GM12878 (cell line): Measurements from ENCODE around the gene DNAJB11. TPM values are rescaled to one million over a fixed set of nuclear protein-coding genes. Genes with fewer than 3 reads are reported as not detected.

ENCODE experiments used
- ATAC-seq: fragments of 200-7000 bp; cut with Tn5 transposase; 3 replicates; pipeline ENCODE4 v1.9.1; 2020; ENCODE audit warnings: mild to moderate bottlenecking, moderate library complexity
- BruUV-seq: library from RNA; stranded (reverse); fragments of 400-500 nt; replicated peaks from 2 replicates; lab custom pipeline; 2021; lab: Mats Ljungman, UMichigan
- CTCF ChIA-PET: fragments of 300-600 bp; sonication (Branson Sonifier 250); formaldehyde crosslinking; extraction: SDS; loops from one replicate; lab custom pipeline; 2021; ENCODE audit warnings: inconsistent platforms; lab: Yijun Ruan, JAX
- POLR2A ChIA-PET: fragments of 350-600 bp; formaldehyde crosslinking; extraction: SDS; loops from one replicate; lab custom pipeline; 2021; ENCODE audit warnings: inconsistent platforms; lab: Charles Lee
- RAD21 ChIA-PET: fragments of 300-600 bp; sonication (Branson Sonifier 250); formaldehyde crosslinking; loops from one replicate; lab custom pipeline; 2023; ENCODE audit warnings: antibody characterized with exemption; ENCODE audit not compliant: unreplicated experiment; lab: Charles Lee
- SMC1A ChIA-PET: fragments of 300-600 bp; sonication (Branson Sonifier 250); formaldehyde crosslinking; loops from one replicate; lab custom pipeline; 2023; ENCODE audit not compliant: unreplicated experiment, uncharacterized antibody; lab: Charles Lee
- DNase-seq: peaks from one replicate; pipeline ENCODE4 v3.0.0-alpha.2; 2011; ENCODE audit warnings: low read depth, low spot score
- FAIRE-seq: peaks from 3 replicates; lab custom pipeline; 2011; peaks lifted over from hg19 to GRCh38; lab: Jason Lieb, UNC
- H2AFZ ChIP-seq: 2 replicates; pipeline ENCODE4 v1.6.0; 2011; ENCODE audit warnings: low read depth, low read length, control low read depth; ENCODE audit not compliant: control insufficient read depth
- H3K27ac ChIP-seq: 2 replicates; pipeline ENCODE4 v1.5.1; 2011; ENCODE audit warnings: control low read depth; ENCODE audit not compliant: control insufficient read depth, insufficient read depth
- H3K27me3 ChIP-seq, 2 experiments: replicated peaks in 1 of 2; 2 replicates each; pipeline versions ENCODE4 v1.6.0 to v1.6.1; 2011; ENCODE audit warnings: low read length in 1 of 2; ENCODE audit not compliant: control insufficient read depth in 2 of 2, insufficient read depth in 2 of 2
- H3K36me3 ChIP-seq, 2 experiments: 2 replicates each; pipeline ENCODE4 v1.5.1; 2011; ENCODE audit warnings: low read length in 1 of 2; ENCODE audit not compliant: control insufficient read depth in 2 of 2, insufficient read depth in 2 of 2
- H3K4me1 ChIP-seq: 2 replicates; pipeline ENCODE4 v1.6.1; 2011; ENCODE audit warnings: mild to moderate bottlenecking, low read length, moderate library complexity, mixed read lengths; ENCODE audit not compliant: control insufficient read depth, insufficient read depth
- H3K4me2 ChIP-seq: 2 replicates; pipeline ENCODE4 v1.6.0; 2011; ENCODE audit warnings: control low read depth; ENCODE audit not compliant: control insufficient read depth, insufficient read depth
- H3K4me3 ChIP-seq: fragments of 200-600 bp; sonication (generic); 2 replicates; pipeline ENCODE4 v1.5.1; 2016
- H3K79me2 ChIP-seq: 2 replicates; pipeline ENCODE4 v1.6.0; 2011; ENCODE audit warnings: low read length; ENCODE audit not compliant: control insufficient read depth, insufficient read depth
- H3K9ac ChIP-seq: 2 replicates; pipeline ENCODE4 v1.8.0; 2011; ENCODE audit warnings: low read length, control low read depth, mixed read lengths; ENCODE audit not compliant: control insufficient read depth, insufficient read depth
- H3K9me3 ChIP-seq: replicated peaks from 3 replicates; pipeline ENCODE4 v1.5.1; 2011; ENCODE audit warnings: mild to moderate bottlenecking, low read length; ENCODE audit not compliant: control insufficient read depth, insufficient read depth
- H4K20me1 ChIP-seq: 2 replicates; pipeline ENCODE4 v1.6.0; 2011; ENCODE audit not compliant: control insufficient read depth, insufficient read depth
- RAD21 ChIP-seq: IDR thresholded peaks from 2 replicates; pipeline ENCODE4 v1.6.1; 2011; ENCODE audit warnings: mild to moderate bottlenecking, low read depth, low read length, moderate library complexity; ENCODE audit not compliant: insufficient read depth
- SPI1 ChIP-seq: IDR thresholded peaks from 2 replicates; pipeline ENCODE4 v1.6.1; 2011; ENCODE audit warnings: low read depth, mild to moderate bottlenecking, low read length, moderate library complexity, borderline replicate concordance; ENCODE audit not compliant: insufficient read depth
- WGBS: methylation state at CpG from one replicate; pipeline ENCODE4 v1.1.6; 2016; ENCODE audit warnings: low lambda C conversion rate; ENCODE audit not compliant: insufficient replicate concordance, insufficient coverage; ENCODE audit errors: missing lambda C conversion rate; 5-methylcytosine and 5-hydroxymethylcytosine counted together
- in situ Hi-C: fragments of 300-500 bp; cut with MboI; formaldehyde crosslinking; loops from 9 replicates; pipeline ENCODE4 v1.14.3; 2018; ENCODE audit warnings: mixed read lengths
- intact Hi-C: fragments of 100-400 bp; cut with micrococcal nuclease; formaldehyde crosslinking; loops from one replicate; pipeline ENCODE4 v1.14.2; 2022; ENCODE audit not compliant: unreplicated experiment
- polyA plus RNA-seq, 11 experiments: library from polyadenylated mRNA; depleted of rRNA in 4 of 11; unstranded in 6 of 11; stranded (reverse) in 5 of 11; fragments of >200 nt; fragmentation: Nextera tagmentation in 4 of 11; fragmentation: Illumina TruSeq in 1 of 11; extraction: Ambion mirVana in 4 of 11; extraction: Trizol in 1 of 11; gene quantifications; 1 replicate in 1 of 11; 2 replicates in 10 of 11; pipeline versions ENCODE4 v1.2.1 to v1.2.3, GENCODE V29; 2011 to 2016; ENCODE audit warnings: inconsistent platforms in 2 of 11, missing spikeins in 2 of 11, low read depth in 1 of 11
- total RNA-seq, 4 experiments: library from RNA; depleted of rRNA in 3 of 4; stranded (reverse); fragments of >200 nt in 3 of 4; fragmentation: Illumina TruSeq in 1 of 4; extraction: Trizol in 1 of 4; gene quantifications; 2 replicates each; pipeline versions ENCODE4 v1.2.1 to v1.2.3, GENCODE V29; 2013 to 2021
- TF ChIP-seq, protein P1 (sequence below): fragments of 450-650 bp; IDR thresholded peaks from 2 replicates; pipeline ENCODE4 v1.6.1; 2017; ENCODE audit warnings: antibody characterized with exemption, mild to moderate bottlenecking, moderate library complexity

DNAJB11 gene
- total and polyA plus RNA-seq, 10 of the 15 experiments (the other 5 are each of a cell fraction or from before 2014, with no cell fraction given) = 16.2 to 135 (median 57.8) TPM

DNA sequence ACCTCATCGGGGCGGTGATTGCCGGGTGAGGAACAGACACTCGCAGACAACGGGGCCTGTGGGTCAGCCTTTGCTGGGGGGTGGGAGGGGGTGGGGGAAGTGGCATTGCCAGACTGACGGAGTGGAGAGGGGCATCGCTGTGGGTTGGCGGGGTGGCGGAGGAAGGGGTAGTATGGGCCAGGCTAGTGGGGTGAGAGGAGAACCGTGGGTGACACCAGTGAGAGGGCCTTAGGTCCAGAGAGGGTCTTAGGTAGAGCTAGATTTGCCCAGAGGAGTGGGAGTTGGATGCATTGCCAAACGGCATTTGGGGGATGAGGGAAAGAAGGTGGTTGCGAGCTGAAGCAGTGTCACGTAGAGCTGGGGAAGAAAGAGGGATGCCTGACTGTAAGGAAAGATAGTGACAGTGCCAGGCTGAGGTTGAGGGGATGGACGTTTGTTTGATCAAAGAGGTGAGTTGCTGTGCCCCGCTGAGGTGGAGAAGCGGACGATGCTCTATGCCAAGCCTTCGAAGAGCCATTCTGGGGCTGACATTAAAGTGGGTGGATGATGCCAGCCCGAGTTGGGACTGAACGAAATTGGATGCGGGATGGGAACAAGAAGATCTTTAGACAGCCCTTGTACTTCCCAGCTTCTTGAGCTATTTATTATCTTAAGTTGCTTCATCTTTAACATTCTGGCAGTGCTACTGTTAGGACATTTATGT lies 572 bp downstream of the DNAJB11 start (continued):
- no peak for TF ChIP-seq RAD21

DNA sequence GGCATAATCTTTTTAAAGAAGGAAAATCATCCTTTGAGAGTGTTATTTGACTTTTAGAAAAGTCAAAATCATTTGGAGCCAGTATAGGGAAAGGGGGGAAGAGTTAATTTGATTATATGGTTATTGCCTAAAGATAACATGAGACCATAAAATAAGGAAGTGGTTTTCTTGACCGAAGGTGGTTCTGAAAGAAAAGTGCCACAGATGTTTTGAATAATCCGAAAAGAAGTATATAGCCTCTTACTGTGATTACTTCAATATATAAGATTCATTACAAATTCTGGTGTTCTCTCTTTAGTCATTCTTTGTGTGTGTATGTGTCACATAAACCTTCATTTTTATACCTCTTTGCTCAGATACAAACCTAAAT lies 1.1 kb downstream of the DNAJB11 start:
- no peaks in the 10 kb centered on the region for H3K27me3 ChIP-seq
- in situ Hi-C loops = no loop called here
- 0% methylated on average over 2 of the region's 2 CpGs for whole genome bisulfite sequencing
- intact Hi-C loops = loop anchor here (2.0 to 5.0 kb wide), 2 partner anchors 211 to 634 kb away; partner anchors contain the start of genes EIF4A2 and TRA2B
- BruUV-seq = no TSS peak
- ChIA-PET CTCF (interaction anchor here (1.4 to 3.6 kb wide), 4 partner anchors 32 to 315 kb away, joined by 6 to 19 read pairs (median 8); no protein-coding TSS in a partner anchor), RAD21 (interaction anchor here (2.5 kb wide), 1 partner anchor 32 kb away, joined by 21 read pairs; no protein-coding TSS in a partner anchor), SMC1A (interaction anchor here (1.1 to 2.5 kb wide), 3 partner anchors 9 to 46 kb away, joined by 4 to 11 read pairs (median 8); no protein-coding TSS in a partner anchor), POLR2A (interaction anchor here (1.4 to 2.9 kb wide), 3 partner anchors 16 to 628 kb away, joined by 4 to 20 read pairs (median 6); no protein-coding TSS in a partner anchor)
- no peaks in the 10 kb centered on the region for H4K20me1 ChIP-seq
- no peaks in the 10 kb centered on the region for H3K9me3 ChIP-seq
- TF ChIP-seq, protein P1, sequence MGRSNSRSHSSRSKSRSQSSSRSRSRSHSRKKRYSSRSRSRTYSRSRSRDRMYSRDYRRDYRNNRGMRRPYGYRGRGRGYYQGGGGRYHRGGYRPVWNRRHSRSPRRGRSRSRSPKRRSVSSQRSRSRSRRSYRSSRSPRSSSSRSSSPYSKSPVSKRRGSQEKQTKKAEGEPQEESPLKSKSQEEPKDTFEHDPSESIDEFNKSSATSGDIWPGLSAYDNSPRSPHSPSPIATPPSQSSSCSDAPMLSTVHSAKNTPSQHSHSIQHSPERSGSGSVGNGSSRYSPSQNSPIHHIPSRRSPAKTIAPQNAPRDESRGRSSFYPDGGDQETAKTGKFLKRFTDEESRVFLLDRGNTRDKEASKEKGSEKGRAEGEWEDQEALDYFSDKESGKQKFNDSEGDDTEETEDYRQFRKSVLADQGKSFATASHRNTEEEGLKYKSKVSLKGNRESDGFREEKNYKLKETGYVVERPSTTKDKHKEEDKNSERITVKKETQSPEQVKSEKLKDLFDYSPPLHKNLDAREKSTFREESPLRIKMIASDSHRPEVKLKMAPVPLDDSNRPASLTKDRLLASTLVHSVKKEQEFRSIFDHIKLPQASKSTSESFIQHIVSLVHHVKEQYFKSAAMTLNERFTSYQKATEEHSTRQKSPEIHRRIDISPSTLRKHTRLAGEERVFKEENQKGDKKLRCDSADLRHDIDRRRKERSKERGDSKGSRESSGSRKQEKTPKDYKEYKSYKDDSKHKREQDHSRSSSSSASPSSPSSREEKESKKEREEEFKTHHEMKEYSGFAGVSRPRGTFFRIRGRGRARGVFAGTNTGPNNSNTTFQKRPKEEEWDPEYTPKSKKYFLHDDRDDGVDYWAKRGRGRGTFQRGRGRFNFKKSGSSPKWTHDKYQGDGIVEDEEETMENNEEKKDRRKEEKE = no peak
- peak; percentile 79; the same call in 1 of the 2 replicates for TF ChIP-seq SPI1
- peaks cover 52% of the 10 kb centered on the region for H3K79me2 ChIP-seq
- DNase-seq (no peak), ATAC-seq (no peak), FAIRE-seq (no peak)
- peak overlapping the region; percentile 81 for H3K4me2 ChIP-seq
- peak overlapping the region; percentile 85; the same call in 1 of the 2 replicates for H3K27ac ChIP-seq
- H2AFZ ChIP-seq = no peak overlapping the region
- peaks cover 7% of the 10 kb centered on the region for H3K4me1 ChIP-seq
- H3K9ac ChIP-seq = peak overlapping the region; percentile 89
- H3K36me3 ChIP-seq = peaks cover 3 to 17% of the 10 kb centered on the region in 2 experiments
- H3K4me3 ChIP-seq = peak overlapping the region; percentile 90
